ENCODE results near the gene CRTC2. TPM values are rescaled to one million over a fixed set of nuclear protein-coding genes. Genes with fewer than 3 reads are reported as not detected.

Gene CRTC2
- total and polyA plus RNA-seq, 9 of the 15 experiments (the other 6 are each of a cell fraction or from before 2014, with no cell fraction given): 2.7 to 26.4 (median 10.2) TPM

- TF ChIP-seq RERE (CRISPR knock-in tag; IDR thresholded peaks at IDR 0.05; ENCODE audit: borderline replicate concordance): no peak
- TF ChIP-seq POLR2G (IDR thresholded peaks at IDR 0.05; ENCODE audit: low read depth, low read length): peak; percentile 98
- TF ChIP-seq ARID4B (CRISPR knock-in tag; IDR thresholded peaks at IDR 0.05): peak; percentile 90; the same call in 1 of the 2 replicates
- no peak for TF ChIP-seq RUNX1 (IDR thresholded peaks at IDR 0.05; ENCODE audit: low read depth)
- TF ChIP-seq ZNF212 (CRISPR knock-in tag; IDR thresholded peaks at IDR 0.05): 0 out of 2 replicates have a peak, but pooled peaks have one; percentile 6
- no peak for TF ChIP-seq ZBTB49 (CRISPR knock-in tag; IDR thresholded peaks at IDR 0.05; ENCODE audit: borderline replicate concordance)
- peak; percentile 71; the same call in 1 of the 2 replicates for TF ChIP-seq NKRF (IDR thresholded peaks at IDR 0.05; ENCODE audit: borderline replicate concordance)
- no peak for TF ChIP-seq HEY1 (CRISPR knock-in tag; IDR thresholded peaks at IDR 0.05; ENCODE audit: borderline replicate concordance)
- TF ChIP-seq IRF2 (CRISPR knock-in tag; IDR thresholded peaks at IDR 0.05): no peak
These were observed 19.1 kb upstream of the CRTC2 start, which contains the start of gene JTB (continued) for GRCh38 chr1:153977250-153978240.

Data from K562 (cell line).